ENCODE data around the gene GRAP2. TPM values are rescaled to one million over a fixed set of nuclear protein-coding genes. Genes with fewer than 3 reads are reported as not detected.

Gene GRAP2
- 1 to 10 TPM in 2 of 4 donors, under 1 TPM in 2; 0.27 to 7.2 (median 0.96) TPM for total RNA-seq

- 66 to 79% methylated on average over 4 of the region's 4 CpGs for WGBS, 2 donors
- intact Hi-C loops (cut with DNase I) = no loop called here
- Histone ChIP-seq H3K36me3 (no peaks in the 10 kb centered on the region), H3K27ac (no peak within 1 kb of the TSS), H3K4me1 (peaks cover 0 to 16% of the 10 kb centered on the region in 2 donors), H3K9me3 (no peaks in the 10 kb centered on the region), H3K27me3 (no peaks in the 10 kb centered on the region), H3K4me3 (replicated peaks in 1 of 3) (no peak within 1 kb of the TSS)
- no peak for DNase-seq
- TF ChIP-seq, protein P1, sequence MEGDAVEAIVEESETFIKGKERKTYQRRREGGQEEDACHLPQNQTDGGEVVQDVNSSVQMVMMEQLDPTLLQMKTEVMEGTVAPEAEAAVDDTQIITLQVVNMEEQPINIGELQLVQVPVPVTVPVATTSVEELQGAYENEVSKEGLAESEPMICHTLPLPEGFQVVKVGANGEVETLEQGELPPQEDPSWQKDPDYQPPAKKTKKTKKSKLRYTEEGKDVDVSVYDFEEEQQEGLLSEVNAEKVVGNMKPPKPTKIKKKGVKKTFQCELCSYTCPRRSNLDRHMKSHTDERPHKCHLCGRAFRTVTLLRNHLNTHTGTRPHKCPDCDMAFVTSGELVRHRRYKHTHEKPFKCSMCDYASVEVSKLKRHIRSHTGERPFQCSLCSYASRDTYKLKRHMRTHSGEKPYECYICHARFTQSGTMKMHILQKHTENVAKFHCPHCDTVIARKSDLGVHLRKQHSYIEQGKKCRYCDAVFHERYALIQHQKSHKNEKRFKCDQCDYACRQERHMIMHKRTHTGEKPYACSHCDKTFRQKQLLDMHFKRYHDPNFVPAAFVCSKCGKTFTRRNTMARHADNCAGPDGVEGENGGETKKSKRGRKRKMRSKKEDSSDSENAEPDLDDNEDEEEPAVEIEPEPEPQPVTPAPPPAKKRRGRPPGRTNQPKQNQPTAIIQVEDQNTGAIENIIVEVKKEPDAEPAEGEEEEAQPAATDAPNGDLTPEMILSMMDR (IDR thresholded peaks at IDR 0.05) = no peak
- TF ChIP-seq POLR2A (IDR thresholded peaks at IDR 0.05) = no peak
These were observed at the start of gene GRAP2 for GRCh38 chr22:39900306-39901227. Gene GRAP2 (plus strand): TSS chr22:39901084. CDS start chr22:39947107, 46,023 bp downstream.

GRCh38 chr22:39851606-39852315 is 49.1 kb upstream of the GRAP2 start:
- Histone ChIP-seq H3K9me3 (no peaks in the 10 kb centered on the region), H3K36me3 (no peaks in the 10 kb centered on the region), H3K27ac (no peak overlapping the region), H3K4me3 (replicated peaks in 1 of 3) (no peak overlapping the region), H3K27me3 (no peaks in the 10 kb centered on the region), H3K4me1 (no peaks in the 10 kb centered on the region)
- TF ChIP-seq, protein P1 (IDR thresholded peaks at IDR 0.05) = no peak
- TF ChIP-seq POLR2A (IDR thresholded peaks at IDR 0.05) = no peak
- intact Hi-C loops (cut with DNase I) = no loop called here
- peak; percentile 4 to 9 for DNase-seq
- WGBS, 2 donors = 90 to 98% methylated on average over 4 of the region's 4 CpGs

- WGBS, 2 donors = 63 to 70% methylated on average over 2 of the region's 2 CpGs
- DNase-seq = no peak
- TF ChIP-seq, protein P1 (IDR thresholded peaks at IDR 0.05) = no peak
- TF ChIP-seq POLR2A (IDR thresholded peaks at IDR 0.05) = no peak
These were observed 48.1 kb upstream of the GRAP2 start for GRCh38 chr22:39852799-39853198.

GRCh38 chr22:39856588-39856987 is 44.3 kb upstream of the GRAP2 start:
- WGBS, 2 donors = 91 to 92% methylated on average over 4 of the region's 4 CpGs
- intact Hi-C loops (cut with DNase I) = no loop called here

More at GRCh38 chr22:39852799-39853198, 48.1 kb upstream of the GRAP2 start:
- Histone ChIP-seq H3K4me3 (replicated peaks in 1 of 3) (no peak overlapping the region), H3K36me3 (no peaks in the 10 kb centered on the region), H3K27me3 (no peaks in the 10 kb centered on the region), H3K9me3 (no peaks in the 10 kb centered on the region), H3K4me1 (no peaks in the 10 kb centered on the region), H3K27ac (no peak overlapping the region)
- intact Hi-C loops (cut with DNase I) = no loop called here

More at GRCh38 chr22:39856588-39856987, 44.3 kb upstream of the GRAP2 start:
- Histone ChIP-seq H3K27me3 (no peaks in the 10 kb centered on the region), H3K36me3 (no peaks in the 10 kb centered on the region), H3K27ac (no peak overlapping the region), H3K4me3 (replicated peaks in 1 of 3) (no peak overlapping the region), H3K9me3 (no peaks in the 10 kb centered on the region), H3K4me1 (no peaks in the 10 kb centered on the region)
- no peak for DNase-seq
- TF ChIP-seq, protein P1 (IDR thresholded peaks at IDR 0.05) = no peak
- no peak for TF ChIP-seq POLR2A (IDR thresholded peaks at IDR 0.05)
